ENCODE measurements around the gene TRMT11.

- TF ChIP-seq CTCF (IDR thresholded peaks at IDR 0.05) = no peak
- TF ChIP-seq POLR2A (IDR thresholded peaks at IDR 0.05) = no peak
- TF ChIP-seq POLR2AphosphoS5 (IDR thresholded peaks at IDR 0.05) = no peak
- TF ChIP-seq EP300 (IDR thresholded peaks at IDR 0.05) = no peak
Measured at GRCh38 chr6:126086560-126086959, 100.2 kb downstream of the TRMT11 start.

Data from sigmoid colon (tissue), 4 donors.